ENCODE results near the gene BBS4.
"Not testable (repeated sequence)": the region's sequence is repeated elsewhere in the genome, so short reads cannot be mapped to it uniquely, and the experiment has no call there.

DNA sequence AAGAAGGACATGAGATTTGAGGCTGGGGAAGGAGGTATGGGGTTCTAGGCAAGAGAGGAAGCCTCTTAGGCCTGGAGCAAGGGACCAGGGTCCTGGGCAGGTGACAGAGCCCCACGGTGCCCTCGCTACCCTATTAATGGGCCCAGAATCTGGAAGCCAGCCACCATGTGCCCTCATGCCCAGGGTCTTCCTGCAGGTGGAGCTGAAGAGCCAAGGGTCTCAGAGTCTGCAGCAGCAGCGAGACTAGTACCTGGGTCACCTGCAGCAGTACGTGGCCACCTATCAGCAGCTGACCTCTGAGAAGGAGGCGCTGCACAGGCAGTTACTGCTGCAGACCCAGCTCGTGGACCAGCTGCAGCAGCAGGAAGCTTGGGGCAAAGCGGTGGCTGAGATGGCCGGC lies 22.1 kb upstream of the BBS4 start:
- not testable (repeated sequence) for TF ChIP-seq TARDBP (IDR thresholded peaks at IDR 0.05); L3MBTL2 (conservative IDR thresholded peaks at IDR 0.05); CTBP1 (IDR thresholded peaks at IDR 0.05; ENCODE audit: borderline replicate concordance); BHLHE40 (IDR thresholded peaks at IDR 0.05; ENCODE audit: borderline replicate concordance); FOXA1 (IDR thresholded peaks at IDR 0.05); ARNT (IDR thresholded peaks at IDR 0.05); LEF1 (IDR thresholded peaks at IDR 0.05; ENCODE audit: borderline replicate concordance); SP1 (IDR thresholded peaks at IDR 0.05); NFRKB (IDR thresholded peaks at IDR 0.05); ZNF384 (IDR thresholded peaks at IDR 0.05); SUZ12 (IDR thresholded peaks at IDR 0.05); FOXM1 (IDR thresholded peaks at IDR 0.05; ENCODE audit: borderline replicate concordance); FOXK2 (IDR thresholded peaks at IDR 0.05); HDGF (IDR thresholded peaks at IDR 0.05; ENCODE audit: borderline replicate concordance)
